Upper lobe of left lung (tissue), 6 donors: ENCODE data around the gene KRT25. TPM values are rescaled to one million over a fixed set of nuclear protein-coding genes. Genes with fewer than 3 reads are reported as not detected.

Source experiments
- ATAC-seq, 2 donors: fragments of 200-7000 bp; cut with Tn5 transposase; one replicate each; pipeline ENCODE4 v1.9.1; 2022; ENCODE audit warnings: mild to moderate bottlenecking in 2 of 2, moderate library complexity in 2 of 2; ENCODE audit not compliant: low FRiP score in 2 of 2
- DNase-seq, 2 donors: peaks; one replicate each; pipeline ENCODE4 v3.0.0-alpha.2; 2019 to 2020
- H3K27ac ChIP-seq, 4 donors: fragments of 200-600 bp; sonication (generic); one replicate each; pipeline ENCODE4 v1.5.1; 2016 to 2019
- H3K27me3 ChIP-seq, 4 donors: fragments of 200-600 bp; sonication (generic); one replicate each; pipeline ENCODE4 v1.5.1; 2017 to 2019
- H3K36me3 ChIP-seq, 4 donors: fragments of 200-600 bp; sonication (generic); one replicate each; pipeline ENCODE4 v1.5.1; 2016 to 2019
- H3K4me1 ChIP-seq, 4 donors: fragments of 200-600 bp; sonication (generic); one replicate each; pipeline ENCODE4 v1.5.1; 2018 to 2019
- H3K4me3 ChIP-seq, 4 donors: fragments of 200-600 bp; sonication (generic); one replicate each; pipeline ENCODE4 v1.5.1; 2017 to 2019; ENCODE audit warnings: mild to moderate bottlenecking in 2 of 4, moderate library complexity in 1 of 4
- H3K9me3 ChIP-seq, 4 donors: fragments of 200-600 bp; sonication (generic); one replicate each; pipeline ENCODE4 v1.5.1; 2018 to 2019
- CTCF ChIP-seq, 6 experiments: fragments of 450-650 bp in 4 of 6; fragments of 200-600 bp in 2 of 6; sonication (generic) in 2 of 6; IDR thresholded peaks; one replicate each; pipeline ENCODE4 v1.5.1; 2016 to 2019; ENCODE audit warnings: antibody characterized with exemption in 6 of 6
- EP300 ChIP-seq, 4 donors: sonication (generic); formaldehyde crosslinking; IDR thresholded peaks; one replicate each; pipeline ENCODE4 v1.5.1; 2017; ENCODE audit warnings: antibody characterized with exemption in 4 of 4, control low read depth in 2 of 4
- POLR2A ChIP-seq, 4 donors: fragments of 450-650 bp; IDR thresholded peaks; one replicate each; pipeline ENCODE4 v1.5.1; 2016 to 2017; ENCODE audit warnings: antibody characterized with exemption in 4 of 4, mild to moderate bottlenecking in 2 of 4
- POLR2AphosphoS5 ChIP-seq, 2 donors: sonication (generic); formaldehyde crosslinking; IDR thresholded peaks; one replicate each; pipeline ENCODE4 v1.5.1; 2017; ENCODE audit warnings: antibody characterized with exemption in 2 of 2
- WGBS, 2 donors: methylation state at CpG; one replicate each; pipeline ENCODE4 v1.1.5; 2017 to 2018; 5-methylcytosine and 5-hydroxymethylcytosine counted together
- total RNA-seq, 6 donors: library from RNA; depleted of rRNA in 4 of 6; stranded (reverse); fragments of >200 nt in 4 of 6; gene quantifications; one replicate each; pipeline versions ENCODE4 v1.1.0 to v1.2.1, GENCODE V29; 2016 to 2021
- donor health status: DM: no; HTN: no; CAD: no; lungs with moderate emphysema.
- donor health status: DM: no; HTN: yes; CAD: no; lungs with severe emphysema.

KRT25 gene
- total RNA-seq, 6 donors from 2014 or later, result not detected

GRCh38 chr17:40765657-40766056 lies 10.5 kb upstream of the KRT25 start:
- ATAC-seq (no peak), DNase-seq (no peak)
- Histone ChIP-seq H3K27ac (no peak overlapping the region), H3K27me3 (no peaks in the 10 kb centered on the region), H3K4me1 (no peaks in the 10 kb centered on the region), H3K36me3 (no peaks in the 10 kb centered on the region), H3K4me3 (no peak overlapping the region), H3K9me3 (peaks cover 4 to 19% (median 15%) of the 10 kb centered on the region in 4 donors)
- 81 to 83% methylated on average over 2 of the region's 2 CpGs for WGBS, 2 donors
- TF ChIP-seq POLR2AphosphoS5 (IDR thresholded peaks at IDR 0.05) (no peak), POLR2A (IDR thresholded peaks at IDR 0.05) (no peak), EP300 (IDR thresholded peaks at IDR 0.05) (no peak), CTCF (IDR thresholded peaks at IDR 0.05) (no peak)

- peaks cover 18 to 34% (median 28%) of the 10 kb centered on the region in 4 donors for H3K9me3 ChIP-seq
- TF ChIP-seq CTCF (IDR thresholded peaks at IDR 0.05) (no peak), EP300 (IDR thresholded peaks at IDR 0.05) (no peak)
Observed at GRCh38 chr17:40763752-40764151, 8.6 kb upstream of the KRT25 start.

GRCh38 chr17:40760105-40761016 lies 5.2 kb upstream of the KRT25 start:
- H3K27me3 ChIP-seq, result no peaks in the 10 kb centered on the region
- no peak overlapping the region for H3K27ac ChIP-seq
- no peaks in the 10 kb centered on the region for H3K4me1 ChIP-seq
- H3K36me3 ChIP-seq, result no peaks in the 10 kb centered on the region
- ATAC-seq, result no peak
- TF ChIP-seq CTCF (IDR thresholded peaks at IDR 0.05) (no peak), POLR2AphosphoS5 (IDR thresholded peaks at IDR 0.05) (no peak), POLR2A (IDR thresholded peaks at IDR 0.05) (no peak), EP300 (IDR thresholded peaks at IDR 0.05) (no peak)
- WGBS, 2 donors, result 22 to 29% methylated on average over 1 of the region's 1 CpG
- DNase-seq, result no peak
- peaks cover 18 to 34% (median 28%) of the 10 kb centered on the region in 4 donors for H3K9me3 ChIP-seq
- no peak overlapping the region for H3K4me3 ChIP-seq

More at GRCh38 chr17:40763752-40764151, 8.6 kb upstream of the KRT25 start:
- H3K36me3 ChIP-seq, result no peaks in the 10 kb centered on the region
- H3K27ac ChIP-seq, result no peak overlapping the region
- 81 to 91% methylated on average over 1 of the region's 1 CpG for WGBS, 2 donors
- ATAC-seq (no peak), DNase-seq (no peak)
- H3K4me3 ChIP-seq, result no peak overlapping the region
- no peaks in the 10 kb centered on the region for H3K27me3 ChIP-seq
- no peaks in the 10 kb centered on the region for H3K4me1 ChIP-seq

GRCh38 chr17:40753804-40754203 lies 1.3 kb downstream of the KRT25 start:
- DNase-seq, result no peak
- Histone ChIP-seq H3K27me3 (no peaks in the 10 kb centered on the region), H3K9me3 (peaks cover 0 to 1% (median 0%) of the 10 kb centered on the region in 4 donors), H3K4me3 (no peak overlapping the region), H3K36me3 (no peaks in the 10 kb centered on the region), H3K4me1 (no peaks in the 10 kb centered on the region), H3K27ac (no peak overlapping the region)
- WGBS, 2 donors, result 91 to 98% methylated on average over 3 of the region's 3 CpGs
- ATAC-seq, result no peak
- TF ChIP-seq POLR2A (IDR thresholded peaks at IDR 0.05), result no peak
- TF ChIP-seq POLR2AphosphoS5 (IDR thresholded peaks at IDR 0.05), result no peak
- TF ChIP-seq EP300 (IDR thresholded peaks at IDR 0.05), result no peak
- no peak for TF ChIP-seq CTCF (IDR thresholded peaks at IDR 0.05)
